Uterus (tissue), 2 donors: ENCODE data around the gene TRIM42.

Experiments used
- CTCF ChIP-seq, 4 experiments: fragments of 200-600 bp in 2 of 4; fragments of 450-650 bp in 2 of 4; sonication (generic) in 2 of 4; IDR thresholded peaks; one replicate each; pipeline ENCODE4 v1.5.1; 2016 to 2019; ENCODE audit warnings: antibody characterized with exemption in 4 of 4, mild to moderate bottlenecking in 2 of 4, moderate library complexity in 1 of 4
- POLR2A ChIP-seq, 2 donors: fragments of 450-650 bp; IDR thresholded peaks; one replicate each; pipeline ENCODE4 v1.6.1; 2016; ENCODE audit warnings: antibody characterized with exemption in 2 of 2, mild to moderate bottlenecking in 1 of 2, moderate library complexity in 1 of 2

GRCh38 chr3:140724856-140725812 is 47.3 kb downstream of the TRIM42 start:
- TF ChIP-seq CTCF (IDR thresholded peaks at IDR 0.05) (no peak), POLR2A (IDR thresholded peaks at IDR 0.05) (no peak)
